Natural killer cell (primary cell): ENCODE results near the gene ABTB2. TPM values are rescaled to one million over a fixed set of nuclear protein-coding genes. Genes with fewer than 3 reads are reported as not detected.

Experiments
- ATAC-seq, 3 donors: fragments of 150-1000 bp in 2 of 3; fragments of 200-7000 bp in 1 of 3; cut with Tn5 transposase; 1 replicate in 1 of 3; 2 replicates in 2 of 3; pipeline ENCODE4 v1.10.0; 2021; ENCODE audit warnings: mild to moderate bottlenecking in 2 of 3, moderate library complexity in 2 of 3
- DNase-seq, 2 donors: peaks; one replicate each; pipeline versions ENCODE4 v3.0.0 to v3.0.0-alpha.2; 2013 to 2021; ENCODE audit warnings: mixed read lengths in 1 of 2
- H3K27ac ChIP-seq: one replicate; pipeline ENCODE4 v1.5.1; 2013; ENCODE audit warnings: mild to moderate bottlenecking, low read length
- H3K27me3 ChIP-seq: one replicate; pipeline ENCODE4 v1.6.1; 2013; ENCODE audit warnings: low read length; ENCODE audit not compliant: control insufficient read depth, insufficient read depth
- H3K36me3 ChIP-seq: one replicate; pipeline ENCODE4 v1.6.1; 2013; ENCODE audit warnings: low read length; ENCODE audit not compliant: control insufficient read depth, insufficient read depth
- H3K4me1 ChIP-seq: one replicate; pipeline ENCODE4 v1.6.1; 2013; ENCODE audit warnings: low read length; ENCODE audit not compliant: control insufficient read depth, insufficient read depth
- H3K4me3 ChIP-seq: one replicate; pipeline ENCODE4 v1.5.1; 2013; ENCODE audit warnings: low read length
- H3K9me3 ChIP-seq: one replicate; pipeline ENCODE4 v1.6.1; 2013; ENCODE audit warnings: low read length; ENCODE audit not compliant: control insufficient read depth, insufficient read depth
- H3K27ac Mint-ChIP-seq, 2 donors: one replicate each; pipeline ENCODE4 v1.8.0; 2022; ENCODE audit warnings: mild to moderate bottlenecking in 2 of 2, mixed read lengths in 2 of 2, moderate library complexity in 1 of 2
- H3K27me3 Mint-ChIP-seq, 2 donors: one replicate each; pipeline ENCODE4 v1.8.0; 2022; ENCODE audit warnings: low read depth in 2 of 2, mixed read lengths in 2 of 2
- H3K36me3 Mint-ChIP-seq: one replicate; pipeline ENCODE4 v1.8.0; 2022; ENCODE audit warnings: mixed read lengths
- H3K4me1 Mint-ChIP-seq, 2 donors: one replicate each; pipeline ENCODE4 v1.8.0; 2022; ENCODE audit warnings: mixed read lengths in 2 of 2
- H3K4me3 Mint-ChIP-seq: one replicate; pipeline ENCODE4 v1.8.0; 2022; ENCODE audit warnings: mild to moderate bottlenecking, moderate library complexity, mixed read lengths
- H3K9me3 Mint-ChIP-seq, 2 donors: one replicate each; pipeline ENCODE4 v1.8.0; 2022; ENCODE audit warnings: mixed read lengths in 2 of 2
- WGBS: methylation state at CpG from one replicate; pipeline ENCODE4 v1.1.7; 2013; ENCODE audit warnings: missing lambda C conversion rate; ENCODE audit not compliant: insufficient coverage; 5-methylcytosine and 5-hydroxymethylcytosine counted together
- intact Hi-C: fragments of 100-400 bp; cut with micrococcal nuclease; formaldehyde crosslinking; loops from one replicate; pipeline ENCODE4 v1.14.2; 2022
- total RNA-seq, 4 donors: library from RNA; stranded (reverse); fragments of 120-200 nt in 1 of 4; gene quantifications; one replicate each; pipeline versions ENCODE4 v1.2.3 to v1.2.4, GENCODE V29; 2013 to 2022
- TF ChIP-seq, protein P1 (sequence below): fragments of 200-600 bp; IDR thresholded peaks from one replicate; pipeline ENCODE4 v1.8.0; 2022; ENCODE audit warnings: antibody characterized with exemption

ABTB2 gene
- total RNA-seq, 3 donors from 2014 or later (not counting 1 experiment from before 2014, with no cell fraction given), result 0.65 to 1.7 (median 1.1) TPM

- H3K36me3 ChIP-seq, result no peaks in the 10 kb centered on the region
- Mint-ChIP-seq H3K9me3 (no peaks in the 10 kb centered on the region), H3K27me3 (no peaks in the 10 kb centered on the region), H3K27ac (no peak overlapping the region), H3K4me3 (no peak overlapping the region), H3K36me3 (no peaks in the 10 kb centered on the region), H3K4me1 (peaks cover 0 to 4% of the 10 kb centered on the region in 2 donors)
- ATAC-seq, result no peak
- no peak overlapping the region for H3K4me3 ChIP-seq
- no peak for DNase-seq
- no peaks in the 10 kb centered on the region for H3K4me1 ChIP-seq
- H3K27ac ChIP-seq, result no peak overlapping the region
- no peaks in the 10 kb centered on the region for H3K27me3 ChIP-seq
- 93% methylated on average over 22 of the region's 22 CpGs for WGBS
- TF ChIP-seq, protein P1, sequence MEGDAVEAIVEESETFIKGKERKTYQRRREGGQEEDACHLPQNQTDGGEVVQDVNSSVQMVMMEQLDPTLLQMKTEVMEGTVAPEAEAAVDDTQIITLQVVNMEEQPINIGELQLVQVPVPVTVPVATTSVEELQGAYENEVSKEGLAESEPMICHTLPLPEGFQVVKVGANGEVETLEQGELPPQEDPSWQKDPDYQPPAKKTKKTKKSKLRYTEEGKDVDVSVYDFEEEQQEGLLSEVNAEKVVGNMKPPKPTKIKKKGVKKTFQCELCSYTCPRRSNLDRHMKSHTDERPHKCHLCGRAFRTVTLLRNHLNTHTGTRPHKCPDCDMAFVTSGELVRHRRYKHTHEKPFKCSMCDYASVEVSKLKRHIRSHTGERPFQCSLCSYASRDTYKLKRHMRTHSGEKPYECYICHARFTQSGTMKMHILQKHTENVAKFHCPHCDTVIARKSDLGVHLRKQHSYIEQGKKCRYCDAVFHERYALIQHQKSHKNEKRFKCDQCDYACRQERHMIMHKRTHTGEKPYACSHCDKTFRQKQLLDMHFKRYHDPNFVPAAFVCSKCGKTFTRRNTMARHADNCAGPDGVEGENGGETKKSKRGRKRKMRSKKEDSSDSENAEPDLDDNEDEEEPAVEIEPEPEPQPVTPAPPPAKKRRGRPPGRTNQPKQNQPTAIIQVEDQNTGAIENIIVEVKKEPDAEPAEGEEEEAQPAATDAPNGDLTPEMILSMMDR, result no peak
- H3K9me3 ChIP-seq, result no peaks in the 10 kb centered on the region
- intact Hi-C loops, result no loop called here
Measured at GRCh38 chr11:34185926-34186841, 171.6 kb downstream of the ABTB2 start.

- Mint-ChIP-seq H3K9me3 (no peaks in the 10 kb centered on the region), H3K4me3 (no peak overlapping the region), H3K27me3 (no peaks in the 10 kb centered on the region), H3K27ac (no peak overlapping the region), H3K4me1 (peaks cover 0 to 4% of the 10 kb centered on the region in 2 donors), H3K36me3 (no peaks in the 10 kb centered on the region)
- Histone ChIP-seq H3K27ac (no peak overlapping the region), H3K27me3 (no peaks in the 10 kb centered on the region), H3K9me3 (no peaks in the 10 kb centered on the region), H3K4me3 (no peak overlapping the region), H3K36me3 (no peaks in the 10 kb centered on the region), H3K4me1 (no peaks in the 10 kb centered on the region)
- intact Hi-C loops, result no loop called here
- DNase-seq (no peak), ATAC-seq (no peak)
- WGBS, result 74% methylated on average over 14 of the region's 14 CpGs
- TF ChIP-seq, protein P1, result no peak
Measured at GRCh38 chr11:34184505-34185015, 173.2 kb downstream of the ABTB2 start.

DNA sequence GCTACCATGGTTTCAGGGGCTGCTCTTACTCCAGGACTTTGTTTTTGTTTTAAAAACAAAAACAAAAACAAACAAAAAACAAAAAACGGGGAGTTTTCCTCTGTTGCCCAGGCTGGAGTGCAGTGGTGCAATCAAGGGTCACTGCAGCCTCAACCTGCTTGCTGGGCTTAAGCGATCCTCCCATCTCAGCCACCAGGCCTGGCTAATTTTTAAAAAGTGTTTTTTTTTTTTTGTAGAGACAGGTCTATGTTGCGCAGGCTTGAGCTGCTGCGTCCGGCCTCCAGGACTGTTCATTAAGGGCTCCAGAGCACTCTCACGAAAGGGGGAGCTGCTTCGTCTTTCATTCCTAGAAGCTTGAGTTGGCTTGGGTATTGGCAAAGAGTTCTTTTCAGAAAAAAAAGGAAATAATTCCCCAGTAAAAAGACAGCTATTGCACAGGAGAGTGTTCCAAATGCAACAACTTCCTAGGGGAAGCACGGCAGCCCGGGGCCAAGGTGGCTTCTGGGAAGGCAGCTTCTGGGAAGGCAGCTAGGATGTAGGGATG, 173.9 kb downstream of the ABTB2 start:
- Histone ChIP-seq H3K36me3 (no peaks in the 10 kb centered on the region), H3K27ac (no peak overlapping the region), H3K27me3 (no peaks in the 10 kb centered on the region), H3K9me3 (no peaks in the 10 kb centered on the region), H3K4me3 (no peak overlapping the region), H3K4me1 (no peaks in the 10 kb centered on the region)
- H3K27ac Mint-ChIP-seq, result no peak overlapping the region
- intact Hi-C loops, result no loop called here
- TF ChIP-seq, protein P1, result no peak
- no peaks in the 10 kb centered on the region for H3K27me3 Mint-ChIP-seq
- no peaks in the 10 kb centered on the region for H3K9me3 Mint-ChIP-seq
- no peak overlapping the region for H3K4me3 Mint-ChIP-seq
- H3K4me1 Mint-ChIP-seq, result peaks cover 0 to 4% of the 10 kb centered on the region in 2 donors
- DNase-seq (no peak), ATAC-seq (no peak)
- H3K36me3 Mint-ChIP-seq, result no peaks in the 10 kb centered on the region
- 94% methylated on average over 9 of the region's 9 CpGs for WGBS
